Lower leg skin (tissue), 3 donors: ENCODE data around the gene FARP1.

Experiments
- CTCF ChIP-seq, 3 donors: fragments of 450-650 bp; IDR thresholded peaks; one replicate each; pipeline ENCODE4 v1.5.1; 2016; ENCODE audit warnings: antibody characterized with exemption in 3 of 3, mild to moderate bottlenecking in 3 of 3, moderate library complexity in 2 of 3
- POLR2A ChIP-seq, 2 donors: fragments of 450-650 bp; IDR thresholded peaks; one replicate each; pipeline ENCODE4 v1.6.1; 2016 to 2017; ENCODE audit warnings: antibody characterized with exemption in 2 of 2, mild to moderate bottlenecking in 1 of 2, moderate library complexity in 1 of 2

- TF ChIP-seq CTCF (IDR thresholded peaks at IDR 0.05) (no peak), POLR2A (IDR thresholded peaks at IDR 0.05) (no peak)
Measured at GRCh38 chr13:98334620-98335205, 191.8 kb downstream of the FARP1 start.
